ENCODE measurements around the gene CNTNAP2.

DNA sequence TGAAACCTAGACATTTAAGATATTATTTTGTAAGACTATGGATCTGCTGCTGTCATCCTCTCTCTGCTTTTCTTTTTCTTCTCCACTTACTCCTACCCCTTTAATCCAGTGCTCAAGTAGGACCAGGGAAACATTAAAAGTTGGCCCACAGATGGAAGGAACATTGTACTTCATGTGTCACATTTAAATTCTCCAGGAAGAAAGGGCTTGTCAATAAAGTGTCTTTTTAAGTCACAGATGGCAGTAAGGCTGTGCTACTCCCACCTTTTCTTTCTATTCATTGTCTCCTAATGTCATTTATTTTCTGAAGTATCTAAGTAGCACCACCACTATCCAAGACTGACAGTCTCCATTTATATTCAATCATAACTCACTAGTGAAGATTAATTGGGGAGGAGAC, 1736.2 kb downstream of the CNTNAP2 start:
- TF ChIP-seq, protein P1, sequence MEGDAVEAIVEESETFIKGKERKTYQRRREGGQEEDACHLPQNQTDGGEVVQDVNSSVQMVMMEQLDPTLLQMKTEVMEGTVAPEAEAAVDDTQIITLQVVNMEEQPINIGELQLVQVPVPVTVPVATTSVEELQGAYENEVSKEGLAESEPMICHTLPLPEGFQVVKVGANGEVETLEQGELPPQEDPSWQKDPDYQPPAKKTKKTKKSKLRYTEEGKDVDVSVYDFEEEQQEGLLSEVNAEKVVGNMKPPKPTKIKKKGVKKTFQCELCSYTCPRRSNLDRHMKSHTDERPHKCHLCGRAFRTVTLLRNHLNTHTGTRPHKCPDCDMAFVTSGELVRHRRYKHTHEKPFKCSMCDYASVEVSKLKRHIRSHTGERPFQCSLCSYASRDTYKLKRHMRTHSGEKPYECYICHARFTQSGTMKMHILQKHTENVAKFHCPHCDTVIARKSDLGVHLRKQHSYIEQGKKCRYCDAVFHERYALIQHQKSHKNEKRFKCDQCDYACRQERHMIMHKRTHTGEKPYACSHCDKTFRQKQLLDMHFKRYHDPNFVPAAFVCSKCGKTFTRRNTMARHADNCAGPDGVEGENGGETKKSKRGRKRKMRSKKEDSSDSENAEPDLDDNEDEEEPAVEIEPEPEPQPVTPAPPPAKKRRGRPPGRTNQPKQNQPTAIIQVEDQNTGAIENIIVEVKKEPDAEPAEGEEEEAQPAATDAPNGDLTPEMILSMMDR (IDR thresholded peaks at IDR 0.05): no peak
- TF ChIP-seq EP300 (IDR thresholded peaks at IDR 0.05): no peak
